HG03175 (cell line): ENCODE data around the gene PCARE.

Experiments used
- ATAC-seq: cut with Tn5 transposase; IDR thresholded peaks from one replicate; pipeline ENCODE4 v1.9.1; 2021; ENCODE audit warnings: mild to moderate bottlenecking, moderate library complexity; ENCODE audit not compliant: unreplicated experiment

PCARE gene

GRCh38 chr2:29012211-29012681 lies 62.1 kb downstream of the PCARE start:
- no peak for ATAC-seq
